Stimulated activated CD4-positive, alpha-beta T cell treated with anti-CD3 and anti-CD28 coated beads, Interleukin-12 subunit alpha, Interleukin-12 subunit beta, amount 100 ng/mL, for 4 hours (primary cell): ENCODE measurements around the gene CHN1.

Experiments
- DNase-seq: peaks from one replicate; pipeline ENCODE4 v3.0.0-alpha.2; 2020

Gene CHN1

DNA sequence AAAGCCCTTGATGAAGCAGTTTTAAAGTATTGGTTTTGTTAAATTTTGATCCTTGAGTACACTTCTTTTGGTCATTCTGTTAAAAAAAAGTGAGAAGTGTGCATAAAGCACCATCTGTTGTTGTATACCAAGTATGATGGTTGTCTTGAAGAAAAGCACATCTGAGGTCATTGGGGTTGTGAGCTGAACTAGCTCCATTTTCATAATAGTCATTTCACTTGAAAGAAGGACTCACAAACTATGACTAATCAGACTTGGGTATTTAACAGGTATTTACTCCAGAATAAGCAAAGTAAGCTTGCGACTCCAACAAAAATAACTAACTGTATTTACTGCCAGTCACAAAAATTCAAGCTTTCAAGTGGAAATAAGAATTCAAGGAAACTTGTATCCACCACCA lies 35.1 kb downstream of the CHN1 start:
- no peak for DNase-seq

- DNase-seq, result no peak
Measured at GRCh38 chr2:174969091-174969734, 36.0 kb downstream of the CHN1 start.

DNA sequence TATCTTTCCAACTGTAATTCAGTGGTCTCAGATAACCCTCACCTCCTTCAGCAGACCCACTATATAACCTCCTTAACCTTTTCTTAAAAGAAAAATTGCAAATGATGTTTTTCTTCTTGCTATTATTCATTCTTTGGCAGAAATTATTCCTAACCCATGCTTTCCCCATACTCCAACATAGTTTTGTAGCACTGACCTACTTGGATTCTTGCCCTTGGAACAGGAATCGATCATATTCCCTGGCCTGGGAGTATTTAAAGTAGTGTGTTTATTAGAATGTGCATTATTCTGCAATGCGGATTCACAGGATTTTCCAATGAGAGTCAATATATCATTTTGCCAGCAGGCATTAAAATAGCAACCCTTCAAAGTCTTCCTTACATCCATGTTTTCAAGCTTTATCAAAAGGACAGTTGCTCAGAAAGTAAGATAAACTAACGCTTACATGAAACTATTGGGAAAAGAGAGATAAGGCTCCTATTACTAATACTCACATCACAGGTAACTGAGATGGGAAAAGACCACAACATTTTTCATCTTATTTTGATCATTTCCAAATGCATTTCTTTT lies 37.4 kb downstream of the CHN1 start:
- no peak for DNase-seq

GRCh38 chr2:174967086-174967485 lies 38.1 kb downstream of the CHN1 start:
- no peak for DNase-seq

GRCh38 chr2:174965992-174966744 lies 39.0 kb downstream of the CHN1 start:
- no peak for DNase-seq

- no peak for DNase-seq
Measured at GRCh38 chr2:174965551-174965950, 39.6 kb downstream of the CHN1 start.

- no peak for DNase-seq
Measured at GRCh38 chr2:174964404-174964803, 40.8 kb downstream of the CHN1 start.

- no peak for DNase-seq
Measured at GRCh38 chr2:174963437-174964400, 41.5 kb downstream of the CHN1 start.

DNA sequence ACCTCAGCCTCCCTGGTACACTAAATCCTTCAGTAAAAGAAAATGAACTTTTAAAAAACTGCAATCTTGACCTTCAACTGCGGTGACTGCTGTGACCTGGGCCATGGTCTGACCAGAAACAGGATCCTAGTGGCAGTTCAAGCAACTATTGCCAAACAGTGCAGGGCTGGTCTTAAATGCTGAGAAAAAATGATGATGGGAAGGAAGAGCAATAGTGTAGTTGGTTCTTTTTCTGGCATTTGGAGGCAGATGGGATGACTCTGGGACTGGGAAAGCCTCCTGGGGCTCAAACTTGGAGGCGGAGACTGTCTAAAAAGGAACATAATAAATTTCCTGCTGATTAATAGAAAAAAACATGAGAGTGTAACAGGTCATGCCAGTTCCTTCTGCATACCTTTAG lies 45.4 kb downstream of the CHN1 start:
- no peak for DNase-seq

- no peak for DNase-seq
Measured at GRCh38 chr2:174957050-174957449, 48.1 kb downstream of the CHN1 start.

DNA sequence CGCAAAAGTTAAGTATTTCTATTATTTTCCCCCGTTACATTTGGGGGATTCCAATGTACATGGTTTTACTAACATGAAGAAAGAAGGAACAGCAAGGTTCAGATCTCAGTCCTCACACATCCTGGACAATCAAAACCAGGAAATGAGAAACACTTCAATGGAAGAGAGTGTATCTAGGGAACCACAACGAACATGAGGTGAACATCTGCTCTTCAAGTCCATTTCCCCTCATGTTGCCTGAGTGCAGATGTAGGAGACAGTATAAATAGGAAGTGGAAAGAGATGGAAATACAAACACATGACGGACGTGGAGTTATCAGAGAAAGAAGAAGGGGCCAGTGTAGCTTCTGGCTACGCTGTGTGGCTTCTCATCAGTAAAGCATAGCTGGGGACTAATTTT lies 52.6 kb downstream of the CHN1 start:
- no peak for DNase-seq

DNA sequence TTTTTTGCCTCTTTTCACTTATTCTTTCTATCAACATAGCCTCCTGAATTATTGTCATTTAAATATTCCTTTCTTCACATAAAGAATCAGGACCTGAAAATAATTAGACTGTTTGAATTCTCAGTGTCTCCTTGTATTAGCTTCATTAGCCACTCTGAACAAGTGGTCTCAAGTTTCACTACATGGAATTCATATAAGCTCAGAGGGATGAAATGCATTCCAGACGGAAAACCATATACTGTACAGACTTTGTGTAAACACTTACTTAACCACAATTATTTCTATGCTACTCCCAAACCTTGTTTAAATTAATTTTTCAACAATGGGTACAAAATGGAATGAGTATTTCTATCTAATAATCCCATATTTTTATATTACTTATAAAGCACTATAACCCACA lies 53.4 kb downstream of the CHN1 start:
- no peak for DNase-seq

GRCh38 chr2:174949988-174950687 lies 55.0 kb downstream of the CHN1 start:
- DNase-seq, result no peak

GRCh38 chr2:174945601-174946260 lies 59.5 kb downstream of the CHN1 start:
- DNase-seq, result no peak

- DNase-seq, result no peak
Measured at GRCh38 chr2:174939046-174939445, 66.1 kb downstream of the CHN1 start.

DNA sequence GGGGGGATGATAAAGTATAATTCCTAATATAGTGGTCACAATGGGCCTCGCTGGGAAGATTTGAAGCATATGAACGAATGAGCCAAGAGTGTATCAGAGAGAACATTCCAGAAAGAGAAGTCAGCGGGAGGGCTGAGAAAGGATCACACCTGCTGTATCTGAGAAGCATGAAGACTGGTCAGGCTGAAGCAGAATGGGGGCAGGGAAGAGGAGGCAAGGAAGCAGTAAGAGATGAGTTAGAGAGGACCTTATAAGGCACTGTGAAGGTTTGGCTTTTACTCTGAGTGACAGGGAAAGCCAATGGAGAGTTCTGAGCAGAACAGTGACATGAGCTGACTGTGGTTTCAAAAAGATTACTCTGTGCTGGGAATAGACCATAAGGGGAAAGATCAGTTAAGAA lies 73.5 kb downstream of the CHN1 start:
- no peak for DNase-seq

DNA sequence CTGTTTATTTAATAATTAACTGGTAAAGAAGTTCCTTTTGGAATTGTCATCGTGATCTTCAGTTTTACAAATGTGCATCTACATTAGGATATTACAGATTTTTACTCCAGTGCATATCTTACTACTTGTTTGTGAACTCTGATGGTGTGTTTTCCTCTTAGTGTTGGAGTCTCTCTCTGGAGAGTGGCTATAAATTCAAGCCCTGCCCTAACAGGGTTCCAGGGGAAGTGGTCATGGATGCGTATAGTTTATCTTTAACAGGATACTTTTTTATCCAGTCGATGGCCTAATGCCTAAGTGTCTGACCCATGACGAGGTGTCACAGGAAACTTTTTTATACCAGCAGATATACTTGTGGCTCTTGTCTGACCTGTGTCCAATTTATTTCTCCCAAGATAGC lies 75.4 kb downstream of the CHN1 start:
- DNase-seq, result no peak

DNA sequence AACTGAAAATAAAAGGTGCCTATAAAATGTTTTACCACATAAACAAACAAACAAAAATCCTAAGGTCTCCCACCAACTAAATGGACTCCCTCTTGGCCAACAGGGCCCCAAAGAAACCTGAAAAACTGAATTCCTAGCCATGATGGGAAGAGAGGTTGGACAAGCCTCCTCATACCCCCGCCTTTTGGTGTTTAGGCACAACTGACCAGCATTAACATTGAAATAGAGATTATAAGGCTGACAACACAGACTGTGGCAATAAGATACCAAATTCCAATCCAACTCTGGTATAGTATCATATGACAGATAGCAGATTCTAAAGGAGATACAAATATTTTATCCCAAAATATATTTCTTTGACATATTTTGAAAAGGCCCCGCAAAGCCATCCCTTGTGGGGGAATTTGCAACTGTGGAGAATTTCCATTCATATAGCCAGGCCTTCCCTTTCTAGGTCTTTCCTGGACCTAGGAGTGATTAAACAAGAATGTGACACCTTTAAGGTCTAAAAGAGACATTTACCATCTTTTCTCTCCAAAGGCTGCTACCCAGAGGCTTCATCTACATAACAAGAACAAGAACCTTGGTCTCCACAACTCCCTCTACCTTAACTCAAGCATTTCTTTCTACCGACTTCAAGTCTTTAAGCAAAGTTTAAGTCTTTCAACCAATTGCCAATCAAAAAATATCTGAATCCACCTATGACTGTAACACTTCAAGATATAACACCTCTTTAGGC lies 80.0 kb downstream of the CHN1 start:
- no peak for DNase-seq

- DNase-seq, result no peak
Measured at GRCh38 chr2:174924061-174924693, 81.0 kb downstream of the CHN1 start.

GRCh38 chr2:174919947-174920595 lies 85.1 kb downstream of the CHN1 start:
- DNase-seq, result no peak
